Measurements from ENCODE around the gene VSIG4. TPM values are rescaled to one million over a fixed set of nuclear protein-coding genes. Genes with fewer than 3 reads are reported as not detected.
"Not testable (repeated sequence)": the region's sequence is repeated elsewhere in the genome, so short reads cannot be mapped to it uniquely, and the experiment has no call there.

The VSIG4 gene
- total RNA-seq: 237 TPM
- long read RNA-seq, transcript VSIG4-202 (7 exons, 1,474 nt): minor isoform, 27 of 214 reads
- long read RNA-seq, transcript VSIG4-204 (7 exons, 2,190 nt): minor isoform, 9 of 214 reads
- long read RNA-seq, transcript VSIG4-201 (8 exons, 1,834 nt): major isoform, 125 of 214 reads
- long read RNA-seq, partial matches to known transcripts: 12 of 214 reads
- long read RNA-seq, other reads (novel, unspliced or antisense): 40 of 214 reads

GRCh38 chrX:66039944-66040343 lies at the start of gene VSIG4:
Gene VSIG4, minus strand, starts transcription at chrX:66040080. Its CDS starts 82 bp downstream, at chrX:66039998.
- DNase-seq (peak; percentile 67), ATAC-seq (peak; percentile 90)
- Histone ChIP-seq H3K27ac (peak within 1 kb of the TSS; percentile 60), H3K36me3 (no peaks in the 10 kb centered on the region), H3K4me3 (peak within 1 kb of the TSS; percentile 19), H3K4me1 (no peaks in the 10 kb centered on the region), H3K9me3 (no peaks in the 10 kb centered on the region), H3K27me3 (no peaks in the 10 kb centered on the region)
- intact Hi-C loops (cut with DNase I): no loop called here
- no peak for TF ChIP-seq CTCF (IDR thresholded peaks at IDR 0.05)

- intact Hi-C loops (cut with DNase I): no loop called here
- H3K4me1 ChIP-seq: no peaks in the 10 kb centered on the region
- TF ChIP-seq CTCF (IDR thresholded peaks at IDR 0.05): no peak
Observed at GRCh38 chrX:66076801-66077200, 36.9 kb upstream of the VSIG4 start.

GRCh38 chrX:66074920-66075879 lies 35.3 kb upstream of the VSIG4 start:
- peak; percentile 65 for ATAC-seq
- intact Hi-C loops (cut with DNase I): no loop called here
- H3K4me3 ChIP-seq: no peak overlapping the region

More at GRCh38 chrX:66076801-66077200, 36.9 kb upstream of the VSIG4 start:
- Histone ChIP-seq H3K9me3 (no peaks in the 10 kb centered on the region), H3K27ac (no peak overlapping the region), H3K27me3 (no peaks in the 10 kb centered on the region), H3K36me3 (no peaks in the 10 kb centered on the region), H3K4me3 (no peak overlapping the region)
- no peak for ATAC-seq
- DNase-seq: no peak

GRCh38 chrX:66071126-66071525 lies 31.2 kb upstream of the VSIG4 start:
- Histone ChIP-seq H3K4me1 (no peaks in the 10 kb centered on the region), H3K36me3 (no peaks in the 10 kb centered on the region), H3K27me3 (no peaks in the 10 kb centered on the region), H3K27ac (no peak overlapping the region), H3K4me3 (no peak overlapping the region), H3K9me3 (no peaks in the 10 kb centered on the region)
- ATAC-seq: no peak
- intact Hi-C loops (cut with DNase I): no loop called here
- no peak for DNase-seq
- no peak for TF ChIP-seq CTCF (IDR thresholded peaks at IDR 0.05)

More at GRCh38 chrX:66074920-66075879, 35.3 kb upstream of the VSIG4 start:
- H3K9me3 ChIP-seq: no peaks in the 10 kb centered on the region
- H3K27me3 ChIP-seq: no peaks in the 10 kb centered on the region
- no peaks in the 10 kb centered on the region for H3K4me1 ChIP-seq
- H3K27ac ChIP-seq: peak overlapping the region; percentile 30
- H3K36me3 ChIP-seq: no peaks in the 10 kb centered on the region
- no peak for DNase-seq
- no peak for TF ChIP-seq CTCF (IDR thresholded peaks at IDR 0.05)

GRCh38 chrX:66064261-66064660 lies 24.4 kb upstream of the VSIG4 start:
- Histone ChIP-seq H3K4me1 (no peaks in the 10 kb centered on the region), H3K9me3 (no peaks in the 10 kb centered on the region), H3K4me3 (no peak overlapping the region), H3K27ac (no peak overlapping the region), H3K27me3 (no peaks in the 10 kb centered on the region), H3K36me3 (no peaks in the 10 kb centered on the region)
- intact Hi-C loops (cut with DNase I): no loop called here
- no peak for TF ChIP-seq CTCF (IDR thresholded peaks at IDR 0.05)
- ATAC-seq: no peak
- no peak for DNase-seq

- H3K27me3 ChIP-seq; H3K9me3 ChIP-seq; H3K36me3 ChIP-seq; H3K27ac ChIP-seq; DNase-seq; ATAC-seq; intact Hi-C loops (cut with DNase I); H3K4me1 ChIP-seq; H3K4me3 ChIP-seq: not testable (repeated sequence)
Observed at GRCh38 chrX:66057019-66057418, 17.1 kb upstream of the VSIG4 start.
